Measurements from ENCODE around the gene AQP6. TPM values are rescaled to one million over a fixed set of nuclear protein-coding genes. Genes with fewer than 3 reads are reported as not detected.
"Not testable (repeated sequence)": the region's sequence is repeated elsewhere in the genome, so short reads cannot be mapped to it uniquely, and the experiment has no call there.

The AQP6 gene
- polyA plus RNA-seq, 4 donors = 13.5 to 23.7 (median 20.8) TPM

GRCh38 chr12:49985981-49986380 is 13.2 kb downstream of the AQP6 start:
- DNase-seq (ENCODE audit: low read depth in 4 of 4, low spot score in 2 of 4) = no peak

DNA sequence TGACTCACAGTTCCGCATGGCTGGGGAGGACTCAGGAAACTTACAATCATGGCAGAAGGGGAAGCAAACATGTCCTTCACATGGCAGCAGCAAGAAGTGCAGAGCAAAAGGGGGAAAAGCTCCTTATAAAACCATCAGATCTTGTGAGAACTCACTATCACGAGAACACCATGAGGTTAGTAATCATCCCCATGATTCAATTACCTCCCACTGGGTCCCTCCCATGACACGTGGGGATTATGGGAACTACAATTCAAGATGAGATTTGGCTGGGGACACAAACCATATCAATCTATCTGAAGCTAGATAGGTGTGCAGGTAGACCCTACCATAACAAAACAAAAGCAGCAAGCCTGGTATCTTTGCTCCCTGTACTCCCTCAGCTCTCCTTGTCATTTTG is 13.7 kb downstream of the AQP6 start:
- DNase-seq (ENCODE audit: low read depth in 4 of 4, low spot score in 2 of 4) = not testable (repeated sequence)

DNA sequence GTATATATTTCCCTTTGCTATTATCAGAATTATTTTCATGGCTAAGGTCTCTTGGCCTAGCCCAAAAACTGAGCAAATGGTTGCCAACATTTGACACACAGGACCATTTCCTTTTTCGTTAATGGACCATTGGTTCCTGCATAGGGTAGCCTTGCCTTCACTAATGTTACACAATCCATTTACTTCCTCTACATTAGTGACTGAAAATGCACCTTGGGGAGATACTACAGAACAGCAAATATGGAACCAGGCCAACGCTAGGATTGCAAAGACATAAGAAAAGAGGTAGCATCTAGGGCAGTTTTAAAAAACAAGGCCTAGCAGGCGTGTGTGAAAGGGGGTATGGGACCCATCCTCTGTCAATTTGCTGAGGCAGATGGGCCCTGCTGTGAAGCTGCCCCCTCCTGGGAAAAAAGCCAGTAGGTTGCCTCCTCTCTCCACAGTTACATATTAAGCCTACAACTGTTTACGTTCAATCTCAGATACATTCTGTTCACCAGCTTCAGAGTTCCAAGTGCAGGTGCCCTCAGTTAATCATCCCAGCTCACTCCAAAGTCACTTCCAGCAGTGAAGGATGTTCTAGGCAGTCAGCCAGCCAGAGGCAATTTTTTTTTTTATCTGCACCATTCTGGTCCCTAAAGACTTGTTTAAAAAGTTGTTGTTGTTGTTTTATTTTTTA is 15.0 kb downstream of the AQP6 start:
- no peak for DNase-seq (ENCODE audit: low read depth in 4 of 4, low spot score in 2 of 4)

- not testable (repeated sequence) for DNase-seq (ENCODE audit: low read depth in 4 of 4, low spot score in 2 of 4)
Measured at GRCh38 chr12:49989400-49989799, 16.7 kb downstream of the AQP6 start.

DNA sequence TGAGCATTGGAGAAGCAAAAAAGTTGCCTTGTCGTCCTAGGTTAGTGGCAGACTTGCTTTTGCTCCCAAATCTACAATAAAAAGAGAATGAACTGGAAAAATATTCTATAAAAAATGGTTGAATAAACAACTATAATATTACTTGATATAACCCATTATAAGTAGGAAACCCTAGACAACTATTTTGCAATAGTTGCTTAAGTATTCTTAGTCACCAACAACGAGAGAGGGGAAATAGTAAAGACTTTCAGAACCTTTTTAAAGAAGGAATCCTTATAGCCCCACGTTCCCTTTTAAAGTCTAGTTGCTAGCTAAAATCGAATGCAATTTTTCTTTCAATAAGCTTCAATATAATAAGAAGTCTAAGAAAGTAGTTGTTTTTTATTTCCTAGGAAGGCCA is 17.5 kb downstream of the AQP6 start:
- no peak for DNase-seq (ENCODE audit: low read depth in 4 of 4, low spot score in 2 of 4)

DNA sequence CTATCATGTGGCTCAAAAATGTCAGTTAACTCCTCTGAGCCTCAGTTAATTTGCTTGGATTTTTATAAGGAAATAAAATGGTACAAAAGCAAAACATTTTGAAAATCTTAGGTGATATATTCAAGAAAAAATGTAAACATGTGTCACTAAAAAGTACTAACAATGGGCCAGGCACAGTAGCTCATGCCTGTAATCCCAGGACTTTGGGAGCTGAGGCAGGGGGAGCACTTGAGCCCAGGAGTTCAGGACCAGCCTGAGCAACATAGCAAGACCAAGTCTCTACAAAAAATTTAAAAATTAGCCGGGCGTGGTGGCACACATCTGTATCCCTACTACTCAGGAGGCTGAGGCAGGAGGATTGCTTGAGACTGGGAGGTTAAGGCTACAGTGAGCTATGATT is 25.7 kb downstream of the AQP6 start:
- DNase-seq (ENCODE audit: low read depth in 4 of 4, low spot score in 2 of 4) = no peak

DNA sequence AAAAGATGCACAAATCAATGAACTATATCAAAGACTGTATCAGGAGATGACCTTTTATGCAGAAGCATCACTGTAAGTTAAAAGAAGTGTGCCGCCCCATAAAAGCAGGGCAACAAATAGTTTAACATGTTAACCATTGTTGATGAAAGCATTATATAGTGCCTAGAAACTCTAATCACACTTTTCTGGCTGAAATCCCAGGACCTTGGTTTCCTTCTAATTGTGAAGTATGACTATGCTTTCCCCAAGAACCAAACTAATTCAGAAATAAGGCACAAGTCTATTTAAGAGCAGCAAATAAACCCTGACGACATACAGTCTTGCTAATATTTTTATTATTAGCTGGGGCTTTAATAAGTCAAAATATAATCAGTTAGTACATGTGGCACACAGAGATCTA is 30.8 kb downstream of the AQP6 start:
- DNase-seq (ENCODE audit: low read depth in 4 of 4, low spot score in 2 of 4) = no peak

DNA sequence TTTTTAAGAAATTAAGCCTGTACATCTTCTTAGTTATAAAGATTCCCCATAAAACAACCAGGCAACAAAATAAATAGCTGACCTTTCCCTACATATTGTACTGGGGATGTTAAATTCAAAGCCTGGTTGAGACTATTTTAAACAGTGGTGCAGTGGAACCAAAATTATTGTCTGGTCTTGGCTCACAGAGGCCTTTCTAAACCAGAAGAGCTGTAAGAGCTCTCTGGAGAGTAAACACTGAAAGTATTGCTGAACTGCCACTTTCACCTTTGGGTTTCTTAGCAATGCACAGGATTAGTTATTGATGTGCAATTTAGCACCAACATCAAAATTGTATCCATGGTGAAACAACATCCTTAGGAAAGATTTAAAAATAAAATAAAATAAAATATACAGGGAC is 31.9 kb downstream of the AQP6 start:
- DNase-seq (ENCODE audit: low read depth in 4 of 4, low spot score in 2 of 4) = no peak

DNA sequence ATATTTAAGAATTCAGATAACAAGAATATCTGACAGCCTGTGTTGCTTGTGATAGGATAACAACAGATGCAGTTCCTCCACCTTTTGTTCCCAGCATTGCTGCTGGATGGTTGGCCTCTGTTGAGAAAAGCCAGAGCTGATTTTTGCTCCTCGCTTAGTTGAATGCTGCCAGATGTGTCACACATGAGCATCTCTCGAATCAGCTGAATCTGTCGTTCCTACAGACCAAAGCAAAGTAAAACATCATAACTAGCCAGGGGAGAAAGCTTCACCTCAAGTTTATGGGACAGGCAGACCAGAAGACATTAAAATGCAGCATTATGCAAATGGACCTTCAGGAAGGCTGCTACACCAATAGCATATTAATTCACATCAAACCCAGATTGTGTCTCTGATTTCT is 32.4 kb downstream of the AQP6 start:
- DNase-seq (ENCODE audit: low read depth in 4 of 4, low spot score in 2 of 4) = no peak

GRCh38 chr12:50006280-50006679 is 33.5 kb downstream of the AQP6 start:
- DNase-seq (ENCODE audit: low read depth in 4 of 4, low spot score in 2 of 4) = no peak

GRCh38 chr12:50006754-50007442 is 34.2 kb downstream of the AQP6 start:
- DNase-seq (ENCODE audit: low read depth in 4 of 4, low spot score in 2 of 4) = no peak

GRCh38 chr12:50013361-50014147 is 40.8 kb downstream of the AQP6 start:
- DNase-seq (ENCODE audit: low read depth in 4 of 4, low spot score in 2 of 4) = no peak

GRCh38 chr12:50014342-50014741 is 41.6 kb downstream of the AQP6 start:
- no peak for DNase-seq (ENCODE audit: low read depth in 4 of 4, low spot score in 2 of 4)

GRCh38 chr12:50016501-50017475 is 44.0 kb downstream of the AQP6 start:
- no peak for DNase-seq (ENCODE audit: low read depth in 4 of 4, low spot score in 2 of 4)

DNA sequence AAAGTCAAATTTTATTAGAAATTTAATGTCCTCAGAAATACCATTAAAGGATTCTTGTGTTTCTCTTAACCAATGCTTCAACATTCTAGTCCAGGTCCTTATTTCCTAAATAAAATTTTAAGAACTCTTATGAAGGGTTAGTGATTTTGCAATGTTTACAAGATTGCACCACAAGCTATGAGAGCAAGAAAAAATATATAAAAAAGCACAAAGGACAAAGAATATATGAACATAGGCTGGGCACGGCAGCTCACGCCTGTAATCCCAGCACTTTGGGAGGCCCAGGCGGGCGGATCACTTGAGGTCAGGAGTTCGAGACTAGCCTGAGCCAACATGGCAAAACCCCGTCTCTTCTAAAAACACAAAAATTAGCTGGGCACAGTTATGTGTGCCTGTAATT is 44.9 kb downstream of the AQP6 start:
- no peak for DNase-seq (ENCODE audit: low read depth in 4 of 4, low spot score in 2 of 4)

GRCh38 chr12:50018154-50018553 is 45.4 kb downstream of the AQP6 start:
- DNase-seq (ENCODE audit: low read depth in 4 of 4, low spot score in 2 of 4) = no peak

- DNase-seq (ENCODE audit: low read depth in 4 of 4, low spot score in 2 of 4) = no peak
Measured at GRCh38 chr12:50018968-50019367, 46.2 kb downstream of the AQP6 start.

- no peak for DNase-seq (ENCODE audit: low read depth in 4 of 4, low spot score in 2 of 4)
Measured at GRCh38 chr12:50019524-50019923, 46.8 kb downstream of the AQP6 start.

DNA sequence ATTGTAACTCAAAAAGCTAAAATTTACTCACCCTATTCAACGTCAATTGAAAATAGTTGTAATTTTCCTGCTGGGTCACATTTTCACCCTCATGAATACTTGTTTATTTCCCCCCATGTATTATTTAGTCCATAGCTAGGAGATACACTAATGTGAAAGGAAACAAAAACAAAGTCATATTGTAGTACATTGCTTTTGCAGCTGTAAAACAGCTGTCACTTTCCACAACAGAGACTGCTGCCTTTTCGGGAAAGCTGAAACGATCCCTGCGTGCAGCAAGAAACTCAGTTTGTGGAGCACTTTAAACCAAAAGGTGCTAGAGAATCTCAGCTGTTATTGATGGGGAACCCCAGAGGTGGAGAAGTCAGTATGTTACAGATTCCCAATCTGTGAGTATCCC is 48.3 kb downstream of the AQP6 start:
- no peak for DNase-seq (ENCODE audit: low read depth in 4 of 4, low spot score in 2 of 4)

DNA sequence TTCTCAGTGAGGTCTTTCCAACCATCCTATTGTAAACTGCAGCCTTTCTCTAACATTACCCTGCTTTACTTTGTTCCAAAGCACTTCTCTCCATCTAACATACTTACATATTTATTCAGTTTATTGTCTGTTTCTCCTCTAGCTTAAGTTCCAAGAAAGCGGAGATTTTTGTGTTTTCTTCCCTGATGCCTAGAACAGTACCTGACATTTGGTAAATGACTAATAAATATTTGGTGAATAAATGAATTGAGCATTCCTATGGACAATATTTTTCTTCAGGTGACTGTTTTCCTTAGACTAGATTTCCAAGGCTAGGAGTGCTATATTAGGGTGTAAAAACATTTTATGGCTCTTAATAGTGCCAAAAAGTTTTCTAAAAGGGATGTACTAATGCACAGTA is 50.2 kb downstream of the AQP6 start:
- DNase-seq (ENCODE audit: low read depth in 4 of 4, low spot score in 2 of 4) = no peak

DNA sequence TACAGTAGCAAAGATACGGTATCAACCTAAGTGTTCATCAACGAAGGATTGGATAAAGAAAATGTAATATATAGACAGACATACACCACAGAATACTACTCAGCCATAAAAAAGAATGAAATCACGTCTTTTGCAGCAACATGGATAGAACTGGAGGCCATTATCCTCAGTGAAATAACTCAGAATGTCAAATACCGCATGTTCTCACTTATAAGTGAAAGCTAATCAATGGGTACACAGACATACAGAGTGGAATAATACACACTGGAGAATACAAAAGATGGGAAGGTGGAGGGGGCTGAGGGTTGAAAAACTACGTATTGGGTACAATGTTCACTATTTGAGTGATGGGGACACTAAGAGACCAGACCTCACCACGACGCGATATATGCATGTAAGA is 51.5 kb downstream of the AQP6 start:
- DNase-seq (ENCODE audit: low read depth in 4 of 4, low spot score in 2 of 4) = no peak

Data from left renal cortex interstitium (tissue), 4 donors.